Embryonic facial prominence (tissue), 1 donor: ENCODE data around the gene LBR.
A peak's percentile ranks its signal among the peaks of the same experiment; 100 is the strongest.

Experiments used
- DNase-seq: peaks from one replicate; pipeline ENCODE4 v3.0.0-alpha.2; 2016; ENCODE audit errors: extremely low spot score

Gene LBR

GRCh38 chr1:225446595-225446960, 18.7 kb upstream of the LBR start:
- DNase-seq, result no peak

DNA sequence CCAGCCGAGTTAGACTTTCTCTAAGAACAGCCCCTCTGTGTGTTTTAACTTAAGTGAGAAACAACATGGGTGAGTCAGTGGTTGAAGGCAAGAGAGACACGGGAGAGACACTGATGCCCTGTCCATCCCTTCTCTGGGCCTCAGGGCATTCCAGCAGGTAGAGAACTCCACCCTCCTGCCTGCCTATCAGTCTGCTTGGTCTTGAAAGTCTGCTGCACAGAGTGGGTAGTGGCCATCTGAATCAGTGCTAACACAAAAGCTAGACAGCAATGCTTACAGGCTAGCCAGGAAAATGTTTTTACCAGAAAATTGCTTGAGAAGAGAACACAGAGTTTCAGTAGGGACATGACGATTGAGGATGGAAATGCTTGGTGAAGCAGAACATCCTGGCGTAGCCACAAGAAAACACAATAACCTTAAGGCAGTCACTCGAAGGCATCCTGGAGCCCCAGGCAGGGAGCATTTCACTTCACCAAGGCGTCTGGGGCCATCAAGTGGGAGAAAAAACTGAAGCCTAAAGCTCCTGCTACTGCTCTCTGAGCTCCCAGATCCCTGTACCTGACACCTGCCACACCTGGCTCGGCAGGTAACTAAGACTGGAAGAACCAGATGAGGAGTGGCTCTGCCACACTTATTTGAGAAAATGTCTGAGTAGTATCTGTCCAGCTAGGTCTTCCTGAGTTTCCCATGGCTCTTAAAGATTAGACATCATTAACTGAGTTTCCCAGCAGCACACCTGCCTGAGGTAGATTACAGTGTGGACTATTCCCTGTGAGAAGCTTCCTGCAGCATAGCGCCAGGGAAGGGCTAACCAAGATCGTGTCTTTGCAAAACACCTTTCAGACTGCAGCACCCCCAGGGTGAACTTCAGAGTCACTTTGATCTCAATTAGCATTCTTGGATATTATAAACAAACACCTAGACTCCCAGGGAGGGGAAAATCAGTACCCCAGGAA, 18.1 kb upstream of the LBR start:
- DNase-seq, result no peak

DNA sequence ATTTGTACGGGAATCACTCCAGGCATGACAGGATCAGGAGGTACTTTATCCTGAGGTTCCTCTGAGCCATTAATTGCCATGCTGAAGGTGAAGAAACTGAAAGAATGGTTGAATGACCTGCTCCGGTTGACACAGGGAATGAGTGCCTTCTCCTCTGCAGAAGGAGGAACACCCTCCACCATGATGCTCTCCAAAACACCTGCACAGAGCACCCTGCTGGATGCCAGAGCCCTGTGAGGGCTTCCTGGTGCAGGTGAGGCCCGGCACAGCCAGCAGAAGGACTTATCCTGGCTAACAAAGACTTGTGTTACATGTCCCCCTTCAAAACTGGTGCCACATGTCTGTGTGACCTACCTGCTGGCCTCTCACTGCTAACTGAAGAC, 14.3 kb upstream of the LBR start:
- no peak for DNase-seq

GRCh38 chr1:225441314-225442122, 13.7 kb upstream of the LBR start:
- DNase-seq, result no peak

DNA sequence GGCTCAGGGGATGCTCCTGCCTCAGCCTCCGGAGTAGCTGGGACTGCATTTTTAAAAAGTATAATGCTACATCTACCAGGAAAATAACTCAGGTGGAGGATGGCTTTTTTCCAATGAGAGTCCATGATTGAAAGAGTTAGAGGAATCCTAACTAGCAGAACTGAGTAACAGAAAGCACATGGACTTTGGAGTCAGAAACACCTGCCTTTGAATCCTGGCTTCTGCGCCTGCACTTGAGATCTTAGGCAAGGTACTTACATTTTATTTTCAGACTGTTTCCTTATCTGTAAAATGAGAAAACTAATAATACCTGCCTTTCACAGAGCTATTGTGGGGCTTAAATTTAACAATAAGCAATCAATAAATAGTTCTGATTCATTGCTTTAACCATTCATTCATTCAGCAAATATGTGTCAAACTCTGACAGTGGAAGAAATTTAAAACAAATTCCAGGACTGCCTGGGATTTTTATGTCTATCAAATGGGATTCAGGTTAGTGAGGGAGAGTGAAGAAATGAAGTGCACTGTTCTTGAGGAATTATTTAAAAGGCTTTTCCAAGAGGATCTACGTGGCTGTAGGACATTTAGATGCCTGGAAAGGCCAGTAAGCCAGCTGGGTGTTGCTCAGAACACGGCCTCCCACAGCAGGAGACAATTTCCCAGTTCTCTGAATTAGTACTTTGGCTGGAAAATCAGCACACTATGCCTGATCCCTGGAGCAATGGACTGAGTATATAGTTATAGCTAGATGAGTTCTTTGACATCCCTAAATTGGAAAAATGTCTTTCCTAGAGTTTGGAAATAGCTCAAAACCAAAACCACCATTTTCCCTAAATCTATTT, 12.8 kb upstream of the LBR start:
- DNase-seq, result no peak

DNA sequence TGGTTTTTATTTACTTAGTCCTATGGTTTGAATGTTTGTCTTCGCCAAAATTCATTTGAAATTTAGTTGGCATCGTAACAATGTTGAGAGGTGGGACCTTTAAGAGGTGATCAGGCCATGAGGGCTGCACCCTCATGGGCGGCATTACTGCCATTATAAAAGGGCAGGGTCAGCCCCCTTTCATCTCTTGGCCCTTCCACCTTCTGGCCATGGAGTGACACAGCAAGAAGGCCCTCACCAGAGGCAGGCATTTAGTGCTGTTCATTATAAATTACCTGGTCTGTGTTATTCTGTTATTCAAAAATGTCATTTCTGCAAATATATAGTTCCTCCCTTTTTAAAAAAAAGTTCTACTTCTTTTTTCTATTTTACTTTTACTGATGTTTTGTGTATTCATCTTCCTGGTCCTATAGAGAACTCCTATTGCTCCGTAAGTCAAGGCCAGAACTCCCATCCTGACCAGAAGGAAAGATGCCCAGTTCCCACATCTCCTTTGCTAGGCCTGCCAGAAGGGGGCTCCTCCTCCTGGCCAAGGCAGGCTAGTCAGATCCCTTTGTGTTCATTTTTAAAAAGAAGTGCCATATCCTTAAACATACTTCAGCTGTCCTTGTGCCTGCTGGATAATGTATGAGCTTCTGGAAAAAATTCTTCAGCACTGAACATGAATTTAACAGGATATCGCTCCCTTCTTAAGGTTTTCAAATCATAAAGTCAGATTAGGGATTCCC, 10.0 kb upstream of the LBR start:
- DNase-seq, result no peak

DNA sequence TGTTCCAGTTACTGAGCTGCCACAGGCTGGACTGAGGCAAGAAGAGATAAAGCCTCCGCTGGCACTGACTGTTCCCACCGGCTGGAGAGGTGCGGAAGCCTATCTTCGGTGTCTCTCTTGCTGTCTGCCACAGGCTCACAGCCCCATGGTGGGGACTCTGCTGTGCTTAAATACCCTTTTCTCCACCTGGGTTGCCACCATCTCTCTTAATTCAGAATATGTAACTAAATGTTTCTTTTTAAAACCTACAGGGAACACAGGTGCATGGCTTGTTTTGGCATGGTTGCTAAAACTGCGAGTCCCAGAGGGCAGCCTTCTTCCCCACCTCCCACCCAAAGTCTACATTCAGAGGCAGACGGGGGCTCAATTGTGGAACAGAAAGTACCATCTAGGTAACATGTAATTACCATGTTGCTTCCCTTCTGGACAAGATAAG, 8.1 kb upstream of the LBR start:
- no peak for DNase-seq

GRCh38 chr1:225435487-225435886, 7.6 kb upstream of the LBR start:
- no peak for DNase-seq

DNA sequence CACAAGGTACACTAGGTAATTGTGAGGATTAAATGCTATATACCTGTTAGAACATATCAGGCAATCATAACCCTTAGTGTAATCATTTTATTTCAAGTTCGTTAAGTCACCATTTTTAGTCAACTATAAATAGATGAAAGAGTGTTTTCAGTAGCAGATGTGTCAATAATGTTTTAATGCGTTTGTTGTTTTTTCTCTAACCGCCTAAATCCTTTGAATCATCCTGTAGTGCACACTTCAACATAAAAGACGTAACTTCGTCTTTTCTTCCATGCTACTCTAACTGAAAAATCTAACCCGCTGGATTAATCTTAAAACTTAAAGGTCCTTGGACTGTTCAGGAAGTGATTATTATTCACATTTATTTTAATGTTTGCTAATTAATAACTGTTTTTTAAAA, 7.2 kb upstream of the LBR start:
- DNase-seq, result no peak

DNA sequence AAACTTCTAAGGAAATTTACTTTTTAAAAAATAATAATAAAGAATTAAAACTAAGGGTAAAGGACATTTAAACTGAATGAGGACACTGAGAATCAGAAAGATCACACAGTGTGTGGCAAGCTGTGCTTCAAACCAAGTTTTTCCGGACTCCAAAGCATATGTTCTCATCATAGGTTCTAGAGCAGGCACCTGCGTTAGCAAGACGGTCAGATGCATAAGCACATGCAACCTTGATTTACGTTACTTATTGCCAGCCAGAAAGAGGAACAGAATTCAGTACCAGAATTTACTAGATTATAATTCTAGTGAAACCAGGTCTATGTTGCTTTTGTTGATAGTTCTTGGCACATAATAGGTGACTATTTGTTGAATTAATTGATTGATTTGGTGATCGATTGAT, 6.2 kb upstream of the LBR start:
- DNase-seq, result no peak

- no peak for DNase-seq
These were observed 3.4 kb upstream of the LBR start for GRCh38 chr1:225431081-225431863.

- DNase-seq, result no peak
These were observed 2.5 kb upstream of the LBR start for GRCh38 chr1:225430301-225430700.

DNA sequence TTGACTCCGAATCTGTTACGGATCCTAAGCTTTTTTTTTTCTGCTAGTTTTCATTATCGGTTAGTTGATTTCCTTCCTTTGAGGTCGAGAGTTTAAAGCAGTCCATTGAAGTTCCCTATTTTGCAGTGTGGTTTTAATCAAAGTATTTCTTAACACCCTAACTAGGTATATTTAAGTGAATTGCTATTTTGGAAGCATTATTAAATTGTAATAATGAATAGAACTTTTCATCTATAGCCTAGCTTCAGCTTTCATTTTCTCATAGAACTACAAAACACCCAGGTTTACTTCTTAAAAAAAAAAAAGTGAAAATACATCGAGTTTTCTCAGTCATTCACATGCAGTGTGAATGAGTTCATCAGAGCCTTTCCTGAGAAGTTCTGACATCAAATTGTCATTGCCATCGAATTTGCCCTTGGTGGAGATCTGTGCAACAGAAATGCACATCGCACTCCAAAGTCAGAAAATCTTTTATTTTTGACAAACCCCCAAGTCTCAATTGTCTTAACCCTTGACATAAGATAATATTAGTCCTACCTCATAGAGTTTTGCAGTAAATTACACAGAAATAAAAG, 1.1 kb upstream of the LBR start:
- no peak for DNase-seq

DNA sequence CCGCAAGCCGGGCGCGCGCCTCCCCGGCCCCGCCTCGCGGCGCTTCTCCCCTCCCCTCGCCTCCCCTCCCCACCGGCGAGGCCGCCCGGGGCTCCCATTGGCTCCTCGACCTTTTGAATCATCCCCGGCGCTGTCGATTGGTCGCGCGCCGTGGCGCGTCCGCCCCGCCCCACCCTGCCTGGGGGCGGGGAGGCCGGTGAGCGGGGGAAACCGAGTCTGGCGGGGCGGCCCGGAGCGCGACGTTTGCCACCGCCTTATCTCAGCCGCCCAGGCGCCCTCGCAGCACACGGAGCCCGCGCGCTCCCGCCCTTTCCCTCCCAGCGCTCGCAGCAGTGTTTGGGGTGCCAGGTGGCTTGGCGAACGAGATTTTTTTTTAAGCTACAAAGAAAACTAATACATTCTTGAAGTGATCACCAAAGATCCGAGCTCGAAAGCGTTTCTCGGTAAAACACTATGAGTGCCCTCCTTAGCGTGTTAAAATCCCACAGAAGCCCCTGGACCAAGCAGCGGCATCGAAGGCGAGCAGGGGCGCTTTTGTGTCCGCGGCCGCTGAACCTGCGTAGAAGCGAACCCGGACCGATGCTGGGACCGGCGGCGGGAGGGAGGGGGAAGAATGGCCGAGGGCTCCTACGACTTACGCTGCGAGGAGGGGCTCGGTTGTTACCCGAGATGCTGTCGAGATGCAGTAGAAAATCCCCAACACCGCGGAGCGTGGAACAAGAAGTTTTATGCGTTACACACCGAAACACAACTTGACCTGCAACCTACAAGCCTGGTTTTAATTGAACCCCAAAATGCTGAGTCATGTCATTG, 436 bp upstream of the LBR start:
- DNase-seq, result peak; percentile 84

GRCh38 chr1:225426395-225427234, 1.2 kb downstream of the LBR start:
- no peak for DNase-seq

DNA sequence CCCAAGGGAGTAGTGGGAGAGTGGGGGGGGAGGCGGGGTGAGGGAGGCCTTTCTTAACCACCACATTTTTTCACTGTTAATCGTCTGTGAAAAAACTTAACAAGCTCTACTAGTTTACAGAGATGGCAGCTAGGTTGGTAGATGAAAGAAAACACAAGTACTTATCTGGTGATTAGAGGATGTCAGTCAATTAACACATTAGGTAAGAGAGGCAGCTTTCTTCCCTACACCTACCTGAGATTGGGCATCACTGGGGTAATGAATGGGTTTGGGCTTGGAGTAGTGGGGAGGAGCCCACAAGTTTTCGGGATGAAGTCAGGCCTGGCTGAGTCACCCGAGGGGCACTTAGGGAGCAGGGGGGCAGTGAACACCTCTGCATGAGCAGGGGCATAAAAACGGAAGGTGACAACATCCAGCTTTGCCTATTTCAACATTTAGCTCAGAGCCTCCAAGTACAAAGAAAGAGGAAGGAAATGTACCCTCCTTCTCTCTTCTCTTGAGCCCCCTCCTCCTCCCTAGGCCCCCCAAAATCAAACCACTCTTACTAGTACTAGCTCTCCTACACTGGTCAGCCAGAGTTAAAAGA, 2.5 kb downstream of the LBR start:
- no peak for DNase-seq

DNA sequence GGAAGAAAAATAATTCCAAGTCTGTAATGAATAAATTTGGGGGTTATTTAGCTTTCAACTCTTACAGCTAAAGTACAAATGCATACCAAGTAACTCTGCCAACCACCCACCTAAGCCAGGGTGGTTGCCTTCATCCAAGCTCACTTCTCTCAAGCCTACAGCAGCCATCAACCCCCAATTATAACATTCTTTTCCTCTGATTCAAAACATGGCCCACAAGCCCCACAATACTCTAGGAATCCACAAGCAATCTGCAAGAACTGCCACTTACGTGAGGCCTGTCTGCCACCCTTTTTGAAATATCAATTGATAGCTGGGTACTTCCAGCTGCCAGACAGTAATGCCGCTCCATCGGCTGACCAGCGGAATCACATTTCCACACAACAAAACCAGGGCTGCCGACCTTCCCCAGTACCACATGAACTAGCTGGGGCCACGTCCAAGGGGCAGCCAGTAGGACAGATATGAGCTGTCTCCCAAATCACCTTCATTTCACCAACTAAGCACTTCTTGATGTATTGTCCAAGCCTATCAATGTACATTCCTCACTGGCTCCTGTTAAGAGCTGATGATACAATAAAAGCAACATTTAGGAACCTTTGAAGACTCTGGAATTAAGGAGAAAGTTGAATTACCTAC, 3.2 kb downstream of the LBR start:
- DNase-seq, result no peak

GRCh38 chr1:225423518-225423855, 4.4 kb downstream of the LBR start:
- DNase-seq, result no peak
